ENCODE data around the gene SERF2. TPM values are rescaled to one million over a fixed set of nuclear protein-coding genes. Genes with fewer than 3 reads are reported as not detected.
A peak's percentile ranks its signal among the peaks of the same experiment; 100 is the strongest.
"Not testable (repeated sequence)": the region's sequence is repeated elsewhere in the genome, so short reads cannot be mapped to it uniquely, and the experiment has no call there.

Gene SERF2
- total RNA-seq, 1 experiment from 2014 or later: 644 TPM

DNA sequence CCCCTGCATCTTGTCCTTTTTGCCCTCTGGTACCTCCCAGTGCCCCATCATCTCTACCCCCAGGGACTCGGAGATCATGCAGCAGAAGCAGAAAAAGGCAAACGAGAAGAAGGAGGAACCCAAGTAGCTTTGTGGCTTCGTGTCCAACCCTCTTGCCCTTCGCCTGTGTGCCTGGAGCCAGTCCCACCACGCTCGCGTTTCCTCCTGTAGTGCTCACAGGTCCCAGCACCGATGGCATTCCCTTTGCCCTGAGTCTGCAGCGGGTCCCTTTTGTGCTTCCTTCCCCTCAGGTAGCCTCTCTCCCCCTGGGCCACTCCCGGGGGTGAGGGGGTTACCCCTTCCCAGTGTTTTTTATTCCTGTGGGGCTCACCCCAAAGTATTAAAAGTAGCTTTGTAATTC is 1.5 kb downstream of the SERF2 start:
- DNase-seq (ENCODE audit: low read depth): no peak

DNA sequence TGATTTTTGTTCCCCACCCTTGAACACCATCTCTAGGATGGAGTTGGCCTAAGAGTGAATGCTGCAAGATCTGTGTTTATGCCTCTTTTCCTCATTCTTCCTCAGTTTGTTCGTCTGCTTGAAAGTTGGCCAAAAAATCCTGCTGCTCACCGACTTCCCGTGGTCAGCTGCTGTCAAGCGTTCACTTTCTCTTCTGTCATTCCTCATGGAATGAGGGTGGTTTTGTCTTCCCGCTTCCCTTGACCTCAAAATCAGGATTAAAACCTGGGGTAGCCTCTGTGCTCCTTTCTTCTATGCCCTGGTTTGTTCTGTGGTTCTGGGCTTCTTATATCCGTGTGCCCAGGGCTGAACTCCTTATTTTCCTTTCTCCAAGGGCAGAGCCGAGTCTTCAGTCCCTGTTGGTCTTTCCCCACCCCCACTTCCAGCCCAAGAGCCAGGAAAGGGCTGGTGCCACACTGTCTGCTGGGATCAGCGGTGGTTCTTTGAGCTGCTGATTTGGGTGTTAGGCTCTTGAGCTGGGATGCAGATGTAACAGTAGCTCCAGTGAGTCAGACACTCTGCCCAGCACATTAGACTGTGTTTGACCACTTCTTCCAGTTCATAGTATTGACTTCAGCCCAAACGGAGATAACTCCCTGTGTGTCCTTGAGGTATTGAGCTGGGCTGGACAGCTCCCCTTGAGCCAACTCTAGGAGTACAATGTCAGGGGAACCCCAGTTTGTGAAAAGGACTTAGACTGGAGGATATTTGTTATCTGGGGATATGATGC is 2.3 kb downstream of the SERF2 start:
- DNase-seq (ENCODE audit: low read depth): peak; percentile 15

DNA sequence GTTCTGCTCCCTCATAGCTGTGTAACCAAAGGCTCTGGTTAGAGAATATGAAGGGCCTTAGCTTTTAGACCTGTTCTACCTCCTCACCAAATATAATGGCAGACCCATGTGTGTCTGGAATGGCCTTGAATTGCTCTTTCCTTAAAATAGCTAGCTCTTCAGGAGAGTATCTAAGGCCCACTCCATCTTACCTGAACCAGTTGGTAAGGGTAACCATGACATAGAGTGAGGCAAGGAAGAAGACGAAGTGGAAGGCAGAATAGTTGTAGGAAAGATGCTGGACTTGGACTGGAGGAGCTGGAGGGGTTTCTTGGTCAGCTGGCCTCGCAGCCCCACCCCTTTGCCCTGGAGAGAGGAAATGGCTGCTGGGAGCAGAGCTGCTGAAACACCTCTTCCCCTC is 3.1 kb downstream of the SERF2 start:
- no peak for DNase-seq (ENCODE audit: low read depth)

DNA sequence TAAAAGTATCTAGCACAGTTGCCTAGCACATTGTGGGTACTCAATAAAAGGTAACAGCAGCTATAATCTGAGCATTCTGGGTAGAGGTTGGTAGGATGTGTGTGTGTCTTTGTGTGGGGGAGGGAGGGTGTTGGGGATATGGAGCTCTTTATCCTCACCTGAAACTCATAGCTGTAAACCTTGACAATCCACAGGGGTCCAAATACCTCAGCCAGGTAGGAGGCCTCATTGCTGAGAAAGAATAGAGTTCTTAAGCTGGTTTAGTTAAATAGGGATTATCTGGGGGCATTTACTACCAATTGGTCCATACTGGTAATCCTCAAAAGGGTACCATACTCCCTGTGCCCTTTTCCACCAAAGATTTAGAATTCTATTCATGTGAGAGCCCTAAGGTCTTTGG is 3.9 kb downstream of the SERF2 start:
- DNase-seq (ENCODE audit: low read depth): no peak

DNA sequence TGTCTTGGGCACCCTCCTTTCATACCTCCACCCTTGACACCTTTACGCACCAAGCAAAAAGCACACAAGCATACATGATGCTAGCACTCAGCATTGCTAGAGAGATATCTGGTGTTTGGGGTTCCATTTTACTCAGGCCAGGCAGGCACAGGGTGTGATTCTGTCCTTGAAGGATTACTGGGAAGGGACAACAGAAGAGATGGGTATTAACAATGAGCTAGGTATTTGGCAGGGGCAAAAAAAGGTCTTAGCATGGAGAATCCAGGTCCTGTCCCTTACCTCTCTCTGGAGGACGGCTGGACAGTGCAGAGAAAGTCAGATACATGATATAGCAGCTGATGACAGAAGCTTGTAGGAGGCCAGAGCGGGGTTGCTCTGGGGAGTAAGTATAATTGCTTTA is 4.4 kb downstream of the SERF2 start:
- no peak for DNase-seq (ENCODE audit: low read depth)

DNA sequence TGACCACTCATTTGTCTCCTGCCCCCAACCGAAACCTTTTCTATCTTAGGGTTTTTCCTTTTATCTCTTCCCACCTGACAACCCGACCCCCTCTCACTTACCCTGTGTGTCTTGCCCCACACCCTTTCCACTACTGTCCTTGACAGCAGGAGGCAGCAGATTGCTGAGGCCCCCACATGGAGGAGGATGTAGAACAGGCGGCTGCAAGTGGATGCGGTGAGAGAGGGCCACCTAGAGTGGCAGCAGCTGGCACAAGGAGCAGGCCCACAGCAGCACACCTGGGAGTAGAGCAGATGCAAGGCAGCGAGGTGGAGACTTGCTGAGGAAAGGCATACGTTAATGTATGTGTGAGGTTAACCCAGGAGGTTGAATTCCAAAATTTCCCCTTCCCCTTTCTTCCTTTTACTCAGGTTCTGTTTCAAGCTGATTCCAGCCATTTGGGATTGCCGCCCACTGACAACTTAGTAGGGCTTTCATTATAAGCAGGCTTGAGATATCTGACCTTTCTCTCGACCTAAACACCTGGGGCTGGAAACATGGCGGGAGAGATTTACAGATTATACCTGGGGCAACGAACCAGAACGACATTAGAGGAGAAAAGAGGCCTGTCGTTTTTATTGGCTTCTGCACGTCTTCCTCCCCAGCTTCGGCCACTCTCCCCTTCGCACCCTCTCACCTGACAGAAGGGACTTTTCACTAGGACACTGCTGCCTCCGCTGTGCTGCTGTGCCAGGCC is 7.3 kb downstream of the SERF2 start:
- no peak for DNase-seq (ENCODE audit: low read depth)

DNA sequence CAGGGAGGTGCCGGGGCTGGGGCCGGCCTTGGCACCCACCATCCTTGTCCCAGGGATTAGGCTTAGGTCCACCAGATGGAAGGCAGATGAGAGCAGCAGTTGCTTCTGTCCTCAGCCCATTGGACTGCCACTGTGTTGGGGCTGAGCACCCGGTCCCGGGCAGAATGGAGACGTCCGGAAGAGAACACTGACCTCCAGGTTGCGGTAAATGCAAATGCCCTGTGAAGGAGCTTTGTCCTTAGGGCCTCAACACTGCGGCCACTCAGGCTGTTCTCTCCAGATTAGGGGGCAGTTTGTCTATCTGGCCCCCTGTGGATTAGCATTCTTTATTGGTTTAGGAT is 7.8 kb downstream of the SERF2 start, which contains the start of gene SERINC4:
TSS of gene SERINC4 (minus strand) at position 276 of the 341 bp plus-strand sequence. CDS start at position 42, 234 bp downstream.
- no peak for DNase-seq (ENCODE audit: low read depth)

DNA sequence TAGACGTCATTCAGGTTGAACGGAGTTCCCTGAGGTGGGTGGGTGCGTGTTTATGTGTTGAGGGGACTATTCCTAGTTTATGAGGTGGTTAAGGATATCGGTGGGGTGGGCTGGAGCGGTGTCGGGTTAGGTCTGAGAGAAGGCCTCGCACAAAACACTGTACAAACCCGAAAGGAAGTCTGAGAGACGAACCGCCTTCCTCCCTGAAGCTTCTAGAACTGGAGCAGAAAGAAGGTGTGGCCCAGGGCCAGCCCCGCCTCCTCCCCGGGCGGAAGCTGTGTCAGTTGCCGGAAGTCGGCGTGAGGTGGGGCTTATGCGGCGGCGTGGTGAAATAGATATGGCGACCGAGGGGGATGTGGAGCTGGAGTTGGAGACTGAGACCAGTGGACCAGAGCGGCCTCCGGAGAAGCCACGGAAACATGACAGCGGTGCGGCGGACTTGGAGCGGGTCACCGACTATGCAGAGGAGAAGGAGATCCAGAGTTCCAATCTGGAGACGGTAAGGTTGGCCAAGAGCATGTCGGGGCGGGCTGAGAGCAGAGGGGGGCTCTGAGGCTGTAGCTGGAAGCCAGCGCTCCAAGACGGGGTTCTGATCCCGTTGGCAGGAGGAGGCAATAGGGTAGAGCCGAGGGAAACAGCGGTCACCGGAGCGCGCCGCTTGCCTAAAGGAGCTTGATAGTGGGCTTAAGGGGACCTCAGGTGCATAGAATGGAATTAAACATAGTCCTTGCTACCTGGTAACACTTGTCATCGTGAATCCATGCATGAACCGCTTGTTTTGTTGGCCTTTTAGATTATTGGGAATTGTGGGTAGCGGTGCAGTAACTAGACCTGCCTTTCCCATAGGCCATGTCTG is 8.4 kb downstream of the SERF2 start, which contains the start of gene HYPK:
TSS of gene HYPK (plus strand) at position 314 of the 856 bp plus-strand sequence. CDS start at position 338, 24 bp downstream.
- peak; percentile 91 for DNase-seq (ENCODE audit: low read depth)

DNA sequence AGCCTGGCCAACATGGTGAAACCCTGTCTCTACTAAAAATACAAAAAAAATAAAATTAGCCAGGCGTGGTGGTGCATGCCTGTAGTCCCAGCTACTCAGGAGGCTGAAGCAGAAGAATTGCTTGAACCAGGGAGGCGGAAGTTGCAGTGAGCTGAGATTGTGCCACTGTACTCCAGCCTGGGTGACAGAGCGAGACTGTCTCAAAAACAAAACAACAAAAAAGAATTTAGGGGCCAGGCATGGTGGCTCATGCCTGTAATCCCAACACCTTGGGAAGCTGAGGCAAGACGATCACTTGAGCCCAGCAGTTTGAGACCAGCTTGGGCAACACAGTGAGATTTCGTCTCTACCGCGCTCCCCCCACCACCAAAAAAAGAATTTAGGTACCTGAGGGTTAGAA is 10.6 kb downstream of the SERF2 start:
- DNase-seq (ENCODE audit: low read depth): not testable (repeated sequence)

DNA sequence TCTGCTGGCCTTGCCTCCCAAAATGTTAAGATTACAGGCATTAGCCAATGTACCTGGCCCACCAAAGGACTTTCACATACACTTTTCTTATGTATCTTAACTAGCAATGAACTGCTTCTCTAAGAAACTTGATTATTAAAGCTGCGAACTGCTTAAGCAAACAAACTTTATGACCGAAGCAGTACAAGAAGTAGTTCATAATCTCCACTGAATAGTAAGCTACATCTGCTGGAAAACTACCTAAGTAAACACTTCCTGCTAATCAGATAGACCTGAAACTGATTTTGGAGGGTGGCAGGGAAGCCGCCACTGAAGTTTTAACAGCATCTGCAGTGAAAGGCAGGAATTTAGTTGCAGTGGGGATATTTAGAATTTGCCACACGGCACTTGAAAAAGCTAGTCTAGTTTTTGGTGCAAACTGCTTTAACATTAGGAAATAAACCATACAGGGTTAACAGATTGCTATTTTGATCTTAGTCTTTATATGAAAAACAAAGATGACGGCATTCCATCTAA is 16.4 kb downstream of the SERF2 start:
- DNase-seq (ENCODE audit: low read depth): no peak

DNA sequence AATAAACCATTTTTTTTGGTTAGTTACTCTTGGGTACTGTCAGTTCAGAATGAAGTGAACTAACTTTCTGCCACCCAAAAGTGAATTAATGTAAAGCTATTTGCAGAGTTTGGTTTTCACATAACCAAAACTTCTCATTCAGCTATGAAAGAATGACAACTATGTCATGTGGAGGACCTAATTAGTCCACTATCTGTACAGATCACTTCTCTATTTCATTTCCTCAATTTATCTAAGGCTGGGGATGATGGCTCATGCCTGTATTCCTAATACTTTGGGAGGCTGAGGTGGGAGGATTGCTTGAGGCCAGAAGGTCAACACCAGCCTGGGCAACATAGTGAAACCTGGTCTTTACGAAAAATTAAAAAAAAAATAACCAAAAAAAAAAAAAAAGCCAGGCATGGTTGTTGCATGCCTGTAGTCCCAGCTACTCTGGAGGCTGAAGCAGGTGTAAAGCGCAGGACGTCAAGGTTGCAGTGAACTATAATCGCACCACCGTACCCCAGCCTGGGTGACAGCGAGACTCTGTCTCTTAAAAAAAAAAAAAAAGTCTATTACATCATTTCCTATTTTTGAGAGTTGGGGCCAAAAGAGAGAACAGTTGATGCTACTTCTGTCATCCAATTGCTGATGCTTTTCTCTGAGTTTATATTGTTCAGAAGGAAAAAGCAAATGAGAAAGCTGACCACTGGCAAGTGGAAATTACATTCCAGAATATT is 17.0 kb downstream of the SERF2 start:
- no peak for DNase-seq (ENCODE audit: low read depth)

DNA sequence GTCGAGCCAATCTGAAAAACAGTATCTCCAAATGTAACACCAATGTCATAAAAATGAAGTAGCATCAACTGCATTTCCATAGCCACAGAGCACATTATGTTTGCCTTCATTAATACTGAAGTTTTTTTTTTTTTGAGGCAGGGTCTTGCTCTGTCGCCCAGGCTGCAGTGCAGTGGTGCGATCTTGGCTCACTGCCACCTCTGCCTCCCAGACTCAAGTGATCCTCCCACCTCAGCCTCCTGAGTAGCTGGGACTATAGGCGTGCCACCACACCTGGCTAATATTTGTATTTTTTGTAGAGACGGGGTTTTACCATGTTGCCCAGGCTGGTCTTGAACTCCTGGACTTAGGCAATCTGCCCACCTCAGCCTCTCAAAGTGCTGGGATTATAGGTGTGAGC is 22.9 kb downstream of the SERF2 start:
- not testable (repeated sequence) for DNase-seq (ENCODE audit: low read depth)

DNA sequence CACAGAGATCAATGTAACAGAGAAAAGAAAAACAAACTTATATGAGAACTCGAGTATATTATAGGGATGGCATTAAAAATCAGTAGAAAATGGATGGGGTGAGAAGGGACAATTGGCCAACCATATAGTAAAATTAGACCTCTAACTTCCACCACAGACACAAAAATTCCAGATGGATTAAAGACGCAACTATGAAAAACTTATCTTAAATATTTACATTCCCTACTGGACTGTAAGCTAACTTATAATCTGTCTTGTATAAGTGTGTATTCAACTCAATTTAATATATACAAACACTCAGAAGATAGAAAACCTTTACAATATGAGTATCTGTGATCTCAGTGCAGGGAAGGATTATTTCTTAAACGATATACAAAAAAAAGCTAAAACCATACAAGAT is 29.4 kb downstream of the SERF2 start:
- DNase-seq (ENCODE audit: low read depth): no peak

DNA sequence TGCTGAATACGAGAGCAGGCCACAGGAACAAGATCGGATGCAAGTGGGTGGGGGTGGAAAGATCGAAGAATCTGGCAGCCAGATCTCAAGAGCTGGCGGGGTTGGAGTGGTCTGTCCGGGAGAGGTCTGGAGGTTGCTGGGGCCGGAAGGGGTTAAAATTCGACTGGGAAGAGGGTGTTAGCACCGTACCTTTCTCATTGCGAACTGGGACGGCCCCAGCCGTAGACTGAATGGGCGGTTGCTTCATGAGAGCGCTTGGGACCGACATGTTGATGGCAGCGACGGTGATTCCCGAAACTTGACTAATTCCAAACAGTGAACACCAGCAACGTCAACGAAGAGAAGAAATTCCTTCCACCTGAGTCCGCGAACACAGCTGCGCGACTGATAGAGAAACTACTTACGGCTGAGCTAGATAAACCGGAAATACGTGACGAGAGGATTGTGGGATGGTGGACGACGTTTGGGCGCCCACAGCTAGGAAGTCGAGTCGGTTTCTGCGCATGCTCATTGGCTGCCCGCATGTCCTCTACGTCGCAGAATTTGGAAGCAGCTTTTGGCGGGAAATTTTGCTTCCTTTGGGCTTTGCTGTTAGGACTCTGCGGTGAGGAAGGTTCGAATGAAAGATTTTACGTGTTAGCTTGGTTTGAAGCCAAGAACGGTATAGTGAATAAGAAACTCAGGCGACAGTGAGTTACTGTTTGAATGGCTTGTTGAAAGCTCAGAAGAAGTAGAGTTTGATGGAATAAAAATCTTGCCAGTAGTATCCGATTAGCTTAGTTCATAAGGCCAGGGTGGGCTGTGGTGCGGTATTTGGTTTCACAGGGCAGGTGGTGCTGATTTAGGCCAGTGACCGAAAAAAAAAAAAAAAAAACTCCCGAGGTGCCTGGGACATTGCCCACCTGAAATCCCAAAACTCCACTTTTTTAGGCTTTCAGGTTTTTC is 32.5 kb downstream of the SERF2 start, which contains the start of gene MFAP1:
TSS of gene MFAP1 (minus strand) at position 389 of the 945 bp plus-strand sequence. CDS start at position 268, 121 bp downstream.
- peak; percentile 96 for DNase-seq (ENCODE audit: low read depth)

DNA sequence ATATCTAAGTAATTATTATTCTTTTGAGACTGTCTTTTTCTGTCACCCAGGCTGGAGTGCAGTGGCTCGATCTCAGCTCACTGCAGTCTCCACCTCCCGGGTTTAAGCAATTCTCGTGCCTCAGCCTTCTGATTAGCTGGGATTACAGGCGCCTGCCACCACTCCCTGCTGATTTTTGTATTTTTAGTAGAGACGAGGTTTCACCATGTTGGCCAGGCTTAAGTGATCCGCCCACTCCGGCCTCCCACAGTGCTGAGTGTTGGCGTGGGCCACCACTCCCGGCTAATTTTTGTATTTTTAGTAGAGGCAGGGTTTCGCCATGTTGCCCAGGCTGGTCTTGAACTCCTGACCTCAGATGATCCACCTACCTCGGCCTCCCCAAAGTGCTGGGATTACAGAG is 33.2 kb downstream of the SERF2 start:
- DNase-seq (ENCODE audit: low read depth): not testable (repeated sequence)

DNA sequence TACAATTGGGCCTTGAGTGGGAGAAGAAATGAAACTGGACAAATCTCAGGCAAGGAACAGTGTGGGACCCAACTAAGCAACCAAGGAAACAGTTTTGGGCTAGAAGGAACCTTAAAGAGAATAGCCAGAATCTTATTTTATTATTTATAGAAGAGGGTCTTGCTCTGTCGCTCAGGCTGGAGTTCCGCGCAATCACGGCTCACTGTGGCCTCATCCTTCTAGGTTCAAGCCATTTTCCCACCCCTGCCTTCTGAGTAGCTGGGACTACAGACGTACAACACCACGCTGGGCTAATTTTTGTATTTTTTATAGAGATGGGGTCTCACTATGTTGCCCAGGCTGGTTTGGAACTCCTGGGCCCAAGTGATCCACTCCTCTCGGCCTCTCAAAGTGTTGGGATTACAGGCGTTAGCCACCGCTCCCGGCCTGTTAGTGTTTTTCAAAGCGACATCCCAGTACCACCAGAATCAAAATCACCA is 33.9 kb downstream of the SERF2 start:
- no peak for DNase-seq (ENCODE audit: low read depth)

DNA sequence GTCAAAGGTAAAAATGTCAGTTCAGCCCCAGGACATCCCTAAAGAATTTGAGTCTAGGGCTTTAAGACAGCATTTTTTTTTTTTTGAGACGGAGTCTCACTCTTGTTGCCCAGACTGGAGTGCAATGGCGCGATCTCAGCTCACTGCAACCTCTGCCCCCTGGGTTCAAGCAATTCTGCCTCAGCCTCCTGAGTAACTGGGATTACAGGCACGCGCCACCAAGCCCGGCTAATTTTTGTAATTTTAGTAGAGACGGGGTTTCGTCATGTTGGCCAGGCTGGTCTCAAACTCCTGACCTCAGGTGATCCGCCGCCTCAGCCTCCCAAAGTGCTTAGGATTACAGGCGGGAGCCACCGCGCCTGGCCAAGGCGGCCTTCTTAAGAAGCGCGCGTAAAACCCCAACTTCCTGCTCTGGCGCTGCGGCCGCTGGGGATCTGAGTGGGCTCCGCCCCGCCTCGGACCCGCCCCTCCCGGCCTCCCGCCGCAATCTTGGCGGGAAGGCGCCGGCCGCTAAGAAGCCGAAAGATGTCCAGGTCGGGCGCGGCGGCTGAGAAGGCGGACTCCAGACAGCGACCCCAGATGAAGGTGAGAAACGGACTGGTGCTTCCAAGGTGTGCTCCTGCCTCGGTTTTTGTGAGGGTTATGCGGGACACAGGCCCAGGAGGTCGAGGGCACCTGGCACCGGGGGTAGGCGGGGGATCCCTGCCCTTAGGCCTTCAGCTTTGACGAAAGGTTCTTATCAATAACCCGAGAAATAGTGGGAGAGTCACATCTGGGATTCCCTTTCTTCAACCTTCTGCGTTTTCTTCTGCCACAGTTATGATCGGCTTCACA is 34.6 kb downstream of the SERF2 start, which contains the start of gene WDR76:
TSS of gene WDR76 (plus strand) at position 495 of the 834 bp plus-strand sequence. CDS start at position 526, 31 bp downstream.
- peak; percentile 92 for DNase-seq (ENCODE audit: low read depth)

DNA sequence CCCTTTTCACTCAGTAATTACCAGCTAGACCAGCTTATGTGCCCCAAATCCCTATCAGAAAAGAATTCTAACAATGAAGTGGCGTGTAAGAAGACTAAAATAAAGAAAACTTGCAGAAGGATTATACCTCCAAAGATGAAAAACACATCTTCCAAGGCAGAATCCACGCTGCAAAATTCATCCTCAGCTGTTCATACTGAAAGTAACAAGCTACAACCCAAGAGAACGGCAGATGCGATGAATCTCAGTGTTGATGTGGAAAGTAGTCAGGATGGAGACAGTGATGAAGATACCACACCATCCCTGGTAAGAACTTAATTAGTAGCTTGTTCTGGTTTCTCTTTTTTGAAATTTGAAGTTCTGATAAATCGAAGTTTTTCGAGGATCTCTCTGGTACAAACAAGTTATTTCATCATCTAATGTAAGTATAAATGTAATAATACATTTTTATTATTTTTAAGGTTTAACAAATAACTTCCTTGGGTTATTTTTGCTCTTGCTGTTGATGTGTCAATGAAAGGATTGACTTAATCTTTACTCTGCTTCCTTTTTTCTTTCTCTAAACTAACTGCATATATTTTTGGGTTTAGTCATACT is 36.0 kb downstream of the SERF2 start:
- no peak for DNase-seq (ENCODE audit: low read depth)

Data from Daoy (cell line).